Large intestine (tissue), 3 donors: ENCODE data around the gene APLN. TPM values are rescaled to one million over a fixed set of nuclear protein-coding genes. Genes with fewer than 3 reads are reported as not detected.

Experiments
- DNase-seq, 2 donors: peaks; one replicate each; pipeline versions ENCODE4 v3.0.0 to v3.0.0-alpha.2; 2013
- H3K27ac ChIP-seq: one replicate; pipeline ENCODE4 v1.5.1; 2013; ENCODE audit warnings: low read length
- H3K27me3 ChIP-seq: 2 replicates; pipeline ENCODE4 v1.6.1; 2013; ENCODE audit warnings: low read length; ENCODE audit not compliant: control insufficient read depth, insufficient read depth
- H3K36me3 ChIP-seq: 2 replicates; pipeline ENCODE4 v1.6.1; 2013; ENCODE audit warnings: low read length; ENCODE audit not compliant: control insufficient read depth, insufficient read depth
- H3K4me1 ChIP-seq: one replicate; pipeline ENCODE4 v1.6.1; 2013; ENCODE audit warnings: low read length; ENCODE audit not compliant: control insufficient read depth, insufficient read depth
- H3K4me3 ChIP-seq: one replicate; pipeline ENCODE4 v1.5.1; 2013; ENCODE audit warnings: low read length
- H3K9me3 ChIP-seq: one replicate; pipeline ENCODE4 v1.6.1; 2013; ENCODE audit warnings: mild to moderate bottlenecking, low read depth, low read length, moderate library complexity; ENCODE audit not compliant: control insufficient read depth
- WGBS: methylation state at CpG from one replicate; pipeline ENCODE4 v1.1.5; 2013; ENCODE audit warnings: low lambda C conversion rate; ENCODE audit not compliant: insufficient coverage; 5-methylcytosine and 5-hydroxymethylcytosine counted together
- polyA plus RNA-seq: library from polyadenylated mRNA; unstranded; fragments of 120-200 nt; gene quantifications from one replicate; pipeline ENCODE4 v1.2.1, GENCODE V29; 2013

The APLN gene
- polyA plus RNA-seq, 1 donor: 2.5 TPM

GRCh38 chrX:129642641-129643040, 12.1 kb downstream of the APLN start:
- Histone ChIP-seq H3K36me3 (no peaks in the 10 kb centered on the region), H3K9me3 (no peaks in the 10 kb centered on the region), H3K4me3 (no peak overlapping the region), H3K27me3 (no peaks in the 10 kb centered on the region), H3K4me1 (no peaks in the 10 kb centered on the region), H3K27ac (no peak overlapping the region)
- DNase-seq: no peak
- WGBS: no CpG with 5 or more reads among the region's 4 CpGs

- Histone ChIP-seq H3K27me3 (no peaks in the 10 kb centered on the region), H3K36me3 (no peaks in the 10 kb centered on the region), H3K4me3 (no peak overlapping the region), H3K4me1 (peaks cover 5% of the 10 kb centered on the region), H3K27ac (no peak overlapping the region), H3K9me3 (no peaks in the 10 kb centered on the region)
- WGBS: no CpG with 5 or more reads among the region's 3 CpGs
- DNase-seq: no peak
These were observed 12.8 kb downstream of the APLN start for GRCh38 chrX:129641941-129642340.

GRCh38 chrX:129641469-129641868, 13.3 kb downstream of the APLN start:
- no peaks in the 10 kb centered on the region for H3K9me3 ChIP-seq

GRCh38 chrX:129640737-129641136, 14.0 kb downstream of the APLN start:
- Histone ChIP-seq H3K9me3 (no peaks in the 10 kb centered on the region), H3K36me3 (no peaks in the 10 kb centered on the region), H3K4me3 (no peak overlapping the region), H3K27me3 (no peaks in the 10 kb centered on the region), H3K4me1 (peaks cover 12% of the 10 kb centered on the region), H3K27ac (no peak overlapping the region)
- WGBS: no CpG with 5 or more reads among the region's 1 CpG
- DNase-seq: no peak

More at GRCh38 chrX:129641469-129641868, 13.3 kb downstream of the APLN start:
- Histone ChIP-seq H3K4me1 (peaks cover 9% of the 10 kb centered on the region), H3K36me3 (no peaks in the 10 kb centered on the region), H3K4me3 (no peak overlapping the region), H3K27me3 (no peaks in the 10 kb centered on the region), H3K27ac (no peak overlapping the region)
- DNase-seq: no peak
- 83% methylated on average over 1 of the region's 3 CpGs for WGBS

- peaks cover 20% of the 10 kb centered on the region for H3K4me1 ChIP-seq
- no CpG with 5 or more reads among the region's 8 CpGs for WGBS
- no peak overlapping the region for H3K4me3 ChIP-seq
These were observed 15.8 kb downstream of the APLN start for GRCh38 chrX:129638917-129639316.

GRCh38 chrX:129637217-129638109, 17.3 kb downstream of the APLN start:
- H3K36me3 ChIP-seq: no peaks in the 10 kb centered on the region
- no CpG with 5 or more reads among the region's 13 CpGs for WGBS
- DNase-seq: peak; percentile 55 to 64
- peaks cover 20% of the 10 kb centered on the region for H3K4me1 ChIP-seq
- H3K27ac ChIP-seq: peak overlapping the region; percentile 14
- no peaks in the 10 kb centered on the region for H3K27me3 ChIP-seq
- H3K9me3 ChIP-seq: no peaks in the 10 kb centered on the region
- no peak overlapping the region for H3K4me3 ChIP-seq

More at GRCh38 chrX:129638917-129639316, 15.8 kb downstream of the APLN start:
- DNase-seq: no peak
- Histone ChIP-seq H3K36me3 (no peaks in the 10 kb centered on the region), H3K27ac (no peak overlapping the region), H3K9me3 (no peaks in the 10 kb centered on the region), H3K27me3 (no peaks in the 10 kb centered on the region)

- peaks cover 20% of the 10 kb centered on the region for H3K4me1 ChIP-seq
- peak overlapping the region; percentile 93 for H3K27ac ChIP-seq
- H3K27me3 ChIP-seq: no peaks in the 10 kb centered on the region
- WGBS: no CpG with 5 or more reads among the region's 8 CpGs
- no peaks in the 10 kb centered on the region for H3K36me3 ChIP-seq
- DNase-seq: peak; percentile 91 to 95
- H3K9me3 ChIP-seq: no peaks in the 10 kb centered on the region
- H3K4me3 ChIP-seq: no peak overlapping the region
These were observed 18.5 kb downstream of the APLN start for GRCh38 chrX:129636175-129636681.

- Histone ChIP-seq H3K4me3 (no peak overlapping the region), H3K27me3 (no peaks in the 10 kb centered on the region), H3K4me1 (peaks cover 20% of the 10 kb centered on the region), H3K27ac (no peak overlapping the region), H3K36me3 (no peaks in the 10 kb centered on the region), H3K9me3 (no peaks in the 10 kb centered on the region)
- no CpG with 5 or more reads among the region's 7 CpGs for WGBS
- DNase-seq: no peak
These were observed 20.2 kb downstream of the APLN start for GRCh38 chrX:129634541-129634940.

GRCh38 chrX:129632443-129632842, 22.3 kb downstream of the APLN start:
- Histone ChIP-seq H3K4me3 (no peak overlapping the region), H3K9me3 (no peaks in the 10 kb centered on the region), H3K27ac (no peak overlapping the region), H3K27me3 (no peaks in the 10 kb centered on the region), H3K4me1 (peaks cover 20% of the 10 kb centered on the region), H3K36me3 (no peaks in the 10 kb centered on the region)
- no peak for DNase-seq
- no CpG with 5 or more reads among the region's 7 CpGs for WGBS

- no CpG with 5 or more reads among the region's 5 CpGs for WGBS
- H3K36me3 ChIP-seq: no peaks in the 10 kb centered on the region
- no peaks in the 10 kb centered on the region for H3K27me3 ChIP-seq
- no peak for DNase-seq
- H3K9me3 ChIP-seq: no peaks in the 10 kb centered on the region
- H3K4me3 ChIP-seq: no peak overlapping the region
- no peak overlapping the region for H3K27ac ChIP-seq
- H3K4me1 ChIP-seq: peaks cover 14% of the 10 kb centered on the region
These were observed 22.9 kb downstream of the APLN start for GRCh38 chrX:129631849-129632248.
